Panc1 (cell line): Measurements from ENCODE around the gene BIK. TPM values are rescaled to one million over a fixed set of nuclear protein-coding genes. Genes with fewer than 3 reads are reported as not detected.

Source experiments
- ATAC-seq: fragments of 200-7000 bp; cut with Tn5 transposase; 2 replicates; pipeline ENCODE4 v1.9.1; 2020; ENCODE audit warnings: mild to moderate bottlenecking, moderate library complexity
- BruUV-seq: library from RNA; stranded (reverse); fragments of 400-500 nt; replicated peaks from 2 replicates; lab custom pipeline; 2021; lab: Mats Ljungman, UMichigan
- CTCF ChIA-PET: fragments of 300-600 bp; sonication (Branson Sonifier 250); formaldehyde crosslinking; loops from one replicate; lab custom pipeline; 2022; ENCODE audit warnings: antibody characterized with exemption; lab: Charles Lee
- POLR2A ChIA-PET: fragments of 300-600 bp; sonication (Branson Sonifier 250); formaldehyde crosslinking; loops from one replicate; lab custom pipeline; 2022; ENCODE audit warnings: antibody characterized with exemption; lab: Charles Lee
- DNase-seq: peaks from one replicate; pipeline ENCODE4 v3.0.0-alpha.2; 2010; ENCODE audit warnings: low read depth, low spot score
- H3K27ac ChIP-seq: 2 replicates; pipeline ENCODE4 v1.5.1; 2011; ENCODE audit warnings: mild to moderate bottlenecking, low read length, inconsistent platforms
- H3K27me3 ChIP-seq: fragments of 200-500 bp; sonication (Bioruptor generic); 2 replicates; pipeline ENCODE4 v1.6.0; 2014; ENCODE audit warnings: low read length, inconsistent platforms; ENCODE audit not compliant: control insufficient read depth, insufficient read depth
- H3K36me3 ChIP-seq: fragments of 200-500 bp; sonication (Bioruptor generic); 2 replicates; pipeline ENCODE4 v1.5.1; 2014; ENCODE audit warnings: inconsistent platforms, mild to moderate bottlenecking, low read length, moderate library complexity; ENCODE audit not compliant: control insufficient read depth, insufficient read depth
- H3K4me1 ChIP-seq: 2 replicates; pipeline ENCODE4 v1.5.1; 2011; ENCODE audit warnings: inconsistent platforms, mild to moderate bottlenecking, low read length, moderate library complexity; ENCODE audit not compliant: control insufficient read depth, insufficient read depth
- H3K4me3 ChIP-seq, 2 experiments: 2 replicates each; pipeline ENCODE4 v1.5.1; 2011 to 2012; ENCODE audit warnings: low read depth in 2 of 2, low read length in 2 of 2, mild to moderate bottlenecking in 2 of 2, inconsistent platforms in 1 of 2, moderate library complexity in 1 of 2
- H3K9me3 ChIP-seq: fragments of 200-500 bp; sonication (Bioruptor generic); 2 replicates; pipeline ENCODE4 v1.5.1; 2014; ENCODE audit warnings: low read depth, mild to moderate bottlenecking, inconsistent platforms, low read length, moderate library complexity; ENCODE audit not compliant: control insufficient read depth, insufficient read depth
- CTCF ChIP-seq: fragments of 450-650 bp; IDR thresholded peaks from 2 replicates; pipeline ENCODE4 v1.5.1; 2017; ENCODE audit warnings: mild to moderate bottlenecking
- POLR2AphosphoS5 ChIP-seq: IDR thresholded peaks from 2 replicates; pipeline ENCODE4 v1.6.1; 2012; ENCODE audit warnings: mild to moderate bottlenecking, low read depth, low read length, moderate library complexity
- REST ChIP-seq, 2 experiments: IDR thresholded peaks; 2 replicates each; pipeline ENCODE4 v1.6.1; 2011 to 2012; ENCODE audit warnings: low read depth in 2 of 2, control low read depth in 1 of 2, low read length in 1 of 2, mild to moderate bottlenecking in 1 of 2, moderate library complexity in 1 of 2; ENCODE audit not compliant: insufficient read depth in 1 of 2
- SIN3A ChIP-seq: IDR thresholded peaks from 2 replicates; pipeline ENCODE4 v1.6.1; 2012; ENCODE audit warnings: low read depth, mild to moderate bottlenecking, low read length, moderate library complexity, borderline replicate concordance; ENCODE audit not compliant: insufficient read depth
- TCF7L2 ChIP-seq: IDR thresholded peaks from 2 replicates; pipeline ENCODE4 v1.6.1; 2011; ENCODE audit warnings: mild to moderate bottlenecking, low read depth, low read length, inconsistent platforms
- in situ Hi-C: cut with HindIII; loops from 2 replicates; pipeline ENCODE4 v1.10.0; 2016; ENCODE audit warnings: low sequenced_read_pairs, low pct_unique_long_range_greater_than_20kb
- intact Hi-C: fragments of 100-400 bp; cut with micrococcal nuclease; formaldehyde crosslinking; loops from one replicate; pipeline ENCODE4 v1.10.0; 2022; ENCODE audit not compliant: unreplicated experiment
- total RNA-seq: library from RNA; stranded (reverse); gene quantifications from one replicate; pipeline ENCODE4 v1.2.1, GENCODE V29; 2021; ENCODE audit not compliant: unreplicated experiment

BIK gene
- total RNA-seq, 1 experiment from 2014 or later, result 0.18 TPM

- POLR2A ChIA-PET, result no interaction called here
- BruUV-seq, result no TSS peak
- in situ Hi-C loops, result no loop called here
- DNase-seq (no peak), ATAC-seq (no peak)
- intact Hi-C loops, result no loop called here
- Histone ChIP-seq H3K4me1 (no peaks in the 10 kb centered on the region), H3K27me3 (peaks cover 2% of the 10 kb centered on the region; the same call in 1 of the 2 replicates), H3K9me3 (no peaks in the 10 kb centered on the region), H3K27ac (no peak overlapping the region), H3K36me3 (no peaks in the 10 kb centered on the region), H3K4me3 (no peak overlapping the region)
- TF ChIP-seq POLR2AphosphoS5, result no peak
- TF ChIP-seq TCF7L2, result no peak
- no peak for TF ChIP-seq REST (IDR thresholded peaks at IDR 0.05; ENCODE audit: insufficient read depth in 1 of 2, low read depth in 2 of 2, low read length in 1 of 2)
- no peak for TF ChIP-seq SIN3A
- no peak for TF ChIP-seq CTCF
- CTCF ChIA-PET, result interaction anchor here (0.6 kb wide), 1 partner anchor 22 kb away, joined by 9 read pairs; no protein-coding TSS in a partner anchor
These were observed 3.1 kb downstream of the BIK start for GRCh38 chr22:43113526-43114251.

- no peaks in the 10 kb centered on the region for H3K36me3 ChIP-seq
- no TSS peak for BruUV-seq
- no peak overlapping the region for H3K27ac ChIP-seq
- CTCF ChIA-PET, result no interaction called here
- TF ChIP-seq SIN3A, result no peak
- TF ChIP-seq REST (IDR thresholded peaks at IDR 0.05; ENCODE audit: insufficient read depth in 1 of 2, low read depth in 2 of 2, low read length in 1 of 2), result no peak
- TF ChIP-seq TCF7L2, result no peak
- TF ChIP-seq POLR2AphosphoS5, result no peak
- H3K9me3 ChIP-seq, result no peaks in the 10 kb centered on the region
- no peak for ATAC-seq
- H3K27me3 ChIP-seq, result no peaks in the 10 kb centered on the region
- intact Hi-C loops, result no loop called here
- in situ Hi-C loops, result no loop called here
- no peak for DNase-seq
- H3K4me3 ChIP-seq, result no peak overlapping the region
- POLR2A ChIA-PET, result no interaction called here
- no peaks in the 10 kb centered on the region for H3K4me1 ChIP-seq
These were observed 4.4 kb downstream of the BIK start for GRCh38 chr22:43114958-43115357.
